Stimulated activated CD8-positive, alpha-beta memory T cell treated with anti-CD3 and anti-CD28 coated beads, Interleukin-7, amount 100 ng/mL, for 24 hours (primary cell): ENCODE measurements around the gene TMEM139.
"Not testable (repeated sequence)": the region's sequence is repeated elsewhere in the genome, so short reads cannot be mapped to it uniquely, and the experiment has no call there.

Source experiments
- DNase-seq: peaks from one replicate; pipeline ENCODE4 v3.0.0-alpha.2; 2020; ENCODE audit warnings: low read depth

Gene TMEM139

DNA sequence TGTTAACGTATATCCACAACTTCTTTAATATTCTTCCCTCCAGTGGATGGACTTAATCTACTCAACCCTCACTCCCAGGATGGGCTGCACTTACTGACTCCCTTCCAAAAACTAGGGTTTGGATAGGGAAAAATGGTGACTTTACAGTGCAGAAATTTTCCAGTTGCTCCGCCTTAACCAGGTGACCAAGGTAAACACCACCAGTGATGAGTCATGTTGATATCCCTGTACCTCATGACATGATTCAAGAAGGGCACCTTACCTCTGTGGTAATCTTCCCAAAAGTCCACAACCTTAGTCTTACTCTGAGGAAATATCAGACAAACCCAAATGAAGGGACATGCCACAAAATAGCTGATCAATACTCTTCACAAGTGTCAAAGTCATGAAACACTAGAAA, 25.0 kb upstream of the TMEM139 start:
- no peak for DNase-seq

DNA sequence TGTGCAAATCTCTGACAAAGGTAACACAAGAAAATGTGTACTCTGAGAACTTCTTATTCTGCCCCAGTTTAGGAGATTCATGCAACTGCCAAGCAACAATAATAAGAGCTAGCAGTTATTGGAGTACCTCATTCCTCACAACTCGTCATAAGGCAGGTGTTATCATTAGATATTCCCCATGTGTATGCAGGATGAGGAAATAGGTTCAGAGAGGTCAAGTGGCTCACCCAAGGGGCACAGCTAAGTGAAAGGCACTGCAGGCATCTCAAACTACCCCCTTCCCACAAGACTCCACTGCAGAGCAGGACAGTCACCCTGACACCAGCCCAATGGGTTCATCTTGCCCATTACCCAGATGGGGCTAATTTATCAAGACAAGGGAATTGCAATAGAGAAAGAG, 22.9 kb upstream of the TMEM139 start:
- no peak for DNase-seq

- peak; percentile 68 for DNase-seq
Measured at GRCh38 chr7:143263266-143264195, 21.2 kb upstream of the TMEM139 start, which contains the start of gene GSTK1. Gene GSTK1, plus strand, starts transcription at chr7:143263441. Its CDS starts 73 bp downstream, at chr7:143263514.

- not testable (repeated sequence) for DNase-seq
Measured at GRCh38 chr7:143264196-143264568, 20.6 kb upstream of the TMEM139 start.

- DNase-seq, result no peak
Measured at GRCh38 chr7:143265017-143265693, 19.6 kb upstream of the TMEM139 start.

DNA sequence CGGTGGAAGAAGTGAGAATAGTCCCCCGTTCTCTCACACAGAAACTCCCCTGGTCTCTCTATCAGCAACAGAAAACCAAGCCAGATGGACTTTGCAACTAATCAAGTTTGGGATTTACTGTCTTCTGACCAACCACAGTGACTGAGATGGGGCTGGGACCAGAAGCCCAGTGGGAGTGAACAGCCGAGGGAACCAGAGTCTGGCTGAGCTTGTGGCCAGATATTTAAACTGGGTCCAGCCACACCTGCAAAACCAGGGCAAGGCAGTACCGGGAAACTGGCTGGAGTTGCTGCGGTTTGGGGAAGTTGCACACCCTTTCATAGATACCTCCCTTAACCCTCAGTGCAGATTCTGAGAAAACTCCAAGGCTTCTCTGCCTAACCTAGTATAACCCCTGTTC, 15.5 kb upstream of the TMEM139 start:
- no peak for DNase-seq

DNA sequence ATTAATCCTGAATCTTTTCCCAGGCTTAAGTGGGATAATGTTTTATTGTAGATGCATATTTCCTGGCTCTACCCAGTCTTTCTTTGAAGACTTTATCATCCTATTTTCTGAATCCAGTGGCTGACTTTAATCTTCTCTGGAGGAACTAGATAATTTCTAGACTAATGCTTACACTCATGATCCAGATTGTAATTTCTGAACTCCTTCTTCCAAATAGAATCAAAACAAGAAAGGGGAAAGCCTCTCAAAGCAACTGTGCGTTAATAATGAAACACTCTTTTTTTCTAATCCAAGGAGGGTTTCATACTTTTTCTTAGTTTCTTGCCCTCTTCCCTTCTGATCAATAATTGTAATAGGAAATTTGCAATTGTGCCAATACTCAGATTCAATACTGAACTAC, 13.5 kb upstream of the TMEM139 start:
- no peak for DNase-seq

GRCh38 chr7:143272871-143273270, 11.9 kb upstream of the TMEM139 start:
- no peak for DNase-seq

DNA sequence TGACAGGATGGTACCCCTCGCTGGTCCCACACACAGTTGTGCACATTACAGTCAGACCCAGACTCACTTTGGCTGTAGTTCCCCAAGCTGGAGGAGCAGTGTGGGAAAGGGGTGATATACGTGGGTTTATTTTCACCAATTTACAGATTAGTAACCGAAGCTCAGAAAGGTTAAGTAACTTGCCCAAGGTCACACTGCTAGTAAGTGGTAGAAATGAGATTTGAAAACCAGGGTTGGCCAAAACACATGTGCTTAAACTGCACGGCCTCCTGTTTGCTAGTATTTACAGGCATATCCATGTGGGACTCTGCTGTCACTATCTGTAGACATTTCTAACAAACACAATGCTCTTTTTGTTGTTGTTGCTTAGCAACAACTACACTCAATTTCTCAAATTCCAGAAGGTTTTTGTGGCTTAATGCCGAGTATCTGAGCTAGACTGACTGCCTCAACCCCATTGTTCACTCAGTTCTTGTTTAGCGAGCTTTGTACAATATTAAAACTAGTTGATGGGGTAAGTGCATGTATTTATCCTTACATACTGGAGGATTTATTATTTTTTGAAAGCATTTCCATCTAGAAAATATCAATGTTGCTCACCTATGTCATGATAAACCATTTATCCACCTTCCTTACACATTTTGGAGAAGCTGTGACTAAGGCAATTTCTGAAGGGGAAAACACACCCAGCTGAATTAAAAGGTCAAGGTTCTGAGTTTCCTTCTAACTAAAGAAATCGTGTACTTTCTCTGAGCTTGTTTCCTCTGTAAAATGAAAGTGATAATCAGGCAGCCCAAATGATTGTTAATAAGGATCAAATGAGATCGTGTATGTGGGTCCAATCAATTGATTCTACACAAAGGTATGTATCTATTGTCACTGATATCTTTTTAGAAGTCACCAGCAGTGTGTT, 5.3 kb upstream of the TMEM139 start:
- DNase-seq, result no peak

DNA sequence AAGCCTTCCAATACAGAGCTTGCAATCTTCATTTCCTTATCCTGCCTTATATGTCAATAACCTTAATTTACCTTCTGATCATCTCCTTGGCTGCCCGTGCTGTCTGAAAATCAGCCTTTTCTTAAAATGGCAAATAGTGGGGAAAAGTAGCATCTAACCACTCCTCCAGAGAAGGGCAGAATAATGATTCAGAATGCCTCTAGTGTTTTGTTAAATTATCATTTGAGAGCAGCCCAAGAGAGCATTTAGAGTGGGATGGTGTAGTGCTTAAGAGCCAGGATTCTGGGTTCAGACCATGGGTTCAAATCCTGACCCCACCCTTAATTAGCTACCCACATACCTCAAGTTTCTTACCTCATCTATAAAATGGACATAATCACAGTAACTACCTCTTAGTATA, 4.6 kb upstream of the TMEM139 start:
- no peak for DNase-seq

DNA sequence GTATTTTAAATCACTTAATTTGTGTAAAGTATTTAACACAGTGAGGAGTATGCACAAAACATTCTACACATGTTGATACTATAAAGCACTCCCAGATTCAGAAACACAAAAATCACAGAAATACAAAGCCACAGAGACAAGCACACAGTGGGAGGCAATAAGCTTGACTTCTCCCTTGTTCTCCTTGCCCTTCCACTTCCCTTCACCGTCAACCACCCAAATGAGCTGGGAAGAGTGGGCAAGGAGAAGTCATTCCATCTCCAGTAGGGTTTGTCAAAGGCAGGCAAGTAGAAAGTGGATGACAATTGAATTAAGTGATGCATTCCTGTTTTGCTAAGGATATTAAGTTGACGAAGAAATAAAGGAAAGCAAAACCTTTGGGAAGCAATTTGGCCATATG, 4.2 kb upstream of the TMEM139 start:
- no peak for DNase-seq

DNA sequence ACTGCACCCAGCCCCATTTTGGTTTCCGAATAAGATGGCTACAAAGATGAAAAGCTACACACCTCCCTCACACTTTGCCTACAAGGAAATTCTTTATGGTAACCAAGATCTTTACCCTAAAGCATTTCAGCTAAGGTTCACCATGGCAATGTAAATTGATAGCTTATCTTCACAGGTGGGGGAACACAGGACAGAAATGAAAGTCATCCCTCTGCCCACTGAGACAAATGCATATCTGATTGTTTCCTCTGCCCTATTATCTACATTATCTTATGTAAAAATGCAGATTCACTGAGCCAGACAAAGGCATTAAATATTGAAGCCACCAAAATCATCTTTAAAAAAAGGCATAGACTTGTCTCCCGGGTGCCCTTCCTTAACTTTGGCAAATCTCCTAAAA, 3.2 kb upstream of the TMEM139 start:
- DNase-seq, result no peak

GRCh38 chr7:143282124-143282523, 2.6 kb upstream of the TMEM139 start:
- DNase-seq, result no peak

DNA sequence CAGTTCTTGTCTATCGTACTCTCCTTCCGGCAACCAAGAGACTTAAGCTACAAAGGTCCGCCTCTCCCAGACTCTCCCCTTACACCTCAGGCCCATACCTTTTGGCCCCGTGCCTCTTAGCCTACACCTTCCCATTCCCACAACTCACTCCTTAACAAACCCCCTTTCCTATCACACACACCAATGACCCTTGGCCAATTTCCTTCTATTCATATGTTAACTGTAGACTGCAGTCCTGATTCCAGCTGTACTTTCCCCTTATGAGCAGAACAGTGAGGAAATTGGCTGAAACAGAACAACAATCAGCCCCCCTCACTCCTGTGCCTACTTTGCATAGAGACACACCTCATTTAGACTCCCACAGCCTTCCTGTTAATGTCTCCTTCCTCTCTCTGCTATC, 1.4 kb upstream of the TMEM139 start:
- no peak for DNase-seq

- no peak for DNase-seq
Measured at GRCh38 chr7:143285470-143285778, 666 bp downstream of the TMEM139 start.

- no peak for DNase-seq
Measured at GRCh38 chr7:143285806-143286521, 1.2 kb downstream of the TMEM139 start.

DNA sequence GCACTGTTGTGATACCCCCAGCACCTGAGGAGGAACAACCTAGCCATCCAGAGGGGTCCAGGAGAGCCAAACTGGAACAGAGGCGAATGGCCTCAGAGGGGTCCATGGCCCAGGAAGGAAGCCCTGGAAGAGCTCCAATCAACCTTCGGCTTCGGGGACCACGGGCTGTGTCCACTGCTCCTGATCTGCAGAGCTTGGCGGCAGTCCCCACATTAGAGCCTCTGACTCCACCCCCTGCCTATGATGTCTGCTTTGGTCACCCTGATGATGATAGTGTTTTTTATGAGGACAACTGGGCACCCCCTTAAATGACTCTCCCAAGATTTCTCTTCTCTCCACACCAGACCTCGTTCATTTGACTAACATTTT, 1.7 kb downstream of the TMEM139 start:
- DNase-seq, result no peak

DNA sequence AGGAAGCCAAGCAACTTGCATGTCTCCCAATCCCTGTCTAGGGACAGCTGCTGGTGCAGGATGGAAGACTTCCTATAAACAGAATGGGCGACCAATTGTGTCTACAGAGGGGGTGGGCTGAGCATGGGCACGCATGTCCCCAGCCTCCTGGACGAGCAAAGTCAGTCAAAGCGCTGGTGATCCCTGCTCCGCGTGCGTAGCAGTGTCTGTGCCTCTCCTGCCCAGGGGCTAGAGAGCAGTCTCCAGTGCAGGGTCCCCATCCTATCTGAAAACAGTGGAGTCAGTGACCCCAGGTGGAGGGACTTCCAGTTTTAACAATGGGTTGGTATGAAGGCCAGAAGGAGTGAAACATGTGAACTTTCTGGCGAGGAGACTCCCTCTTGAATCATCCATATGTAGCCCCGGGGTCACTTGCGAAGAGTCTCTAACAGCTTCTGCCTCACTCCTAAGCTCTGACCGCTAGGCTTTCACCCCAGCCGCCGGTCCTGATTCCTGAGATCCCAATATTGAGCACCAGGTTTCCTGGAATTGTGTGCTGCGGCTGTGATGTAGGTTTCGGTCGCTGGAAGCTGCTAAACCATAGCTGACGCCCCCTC, 2.7 kb downstream of the TMEM139 start:
- no peak for DNase-seq

DNA sequence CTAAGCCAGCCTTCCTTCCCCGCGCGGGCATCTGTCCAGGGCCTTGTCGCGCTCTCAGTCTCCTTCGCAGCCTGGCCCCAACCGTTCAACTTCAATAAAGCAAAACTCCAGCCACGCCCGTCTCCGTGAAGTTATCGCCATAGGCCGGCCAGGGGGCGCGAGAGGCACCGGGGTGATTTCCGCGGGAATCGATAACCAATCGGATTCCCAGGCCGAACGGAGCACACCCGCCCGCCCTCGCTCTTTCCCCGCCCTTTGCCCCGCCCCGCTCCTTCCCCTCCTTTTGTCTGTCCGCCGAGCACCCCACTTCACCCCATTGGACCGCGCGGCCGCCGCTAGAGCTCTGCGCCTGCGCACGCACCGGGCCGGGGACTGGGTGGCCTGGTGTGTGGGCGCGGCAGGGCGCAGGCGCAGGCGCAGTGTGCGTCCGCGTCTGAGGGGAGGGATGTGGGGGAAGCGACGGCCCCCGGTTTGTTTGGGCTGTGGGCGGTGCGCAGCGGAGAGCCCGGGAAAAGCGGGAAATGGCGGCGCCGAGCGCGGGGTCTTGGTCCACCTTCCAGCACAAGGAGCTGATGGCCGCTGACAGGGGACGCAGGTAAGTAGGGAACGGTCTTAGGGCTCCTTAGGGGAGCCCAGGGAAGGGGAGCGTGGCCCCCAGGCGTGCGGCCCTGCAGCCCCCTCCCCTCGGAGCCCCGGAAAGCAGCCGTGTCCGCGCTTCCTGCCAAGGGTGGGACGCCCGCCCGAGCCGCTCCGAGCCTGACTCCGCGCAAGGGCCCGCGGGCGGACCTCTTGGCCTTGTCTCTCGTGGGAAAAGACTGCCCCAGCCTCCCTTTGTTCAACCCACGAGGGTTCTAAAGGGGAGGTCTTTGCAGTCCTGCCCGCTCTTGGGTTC, 3.4 kb downstream of the TMEM139 start, which contains the start of gene CASP2:
TSS of gene CASP2 (plus strand) at position 417 of the 892 bp plus-strand sequence. CDS start at position 522, 105 bp downstream.
- DNase-seq, result peak; percentile 95

DNA sequence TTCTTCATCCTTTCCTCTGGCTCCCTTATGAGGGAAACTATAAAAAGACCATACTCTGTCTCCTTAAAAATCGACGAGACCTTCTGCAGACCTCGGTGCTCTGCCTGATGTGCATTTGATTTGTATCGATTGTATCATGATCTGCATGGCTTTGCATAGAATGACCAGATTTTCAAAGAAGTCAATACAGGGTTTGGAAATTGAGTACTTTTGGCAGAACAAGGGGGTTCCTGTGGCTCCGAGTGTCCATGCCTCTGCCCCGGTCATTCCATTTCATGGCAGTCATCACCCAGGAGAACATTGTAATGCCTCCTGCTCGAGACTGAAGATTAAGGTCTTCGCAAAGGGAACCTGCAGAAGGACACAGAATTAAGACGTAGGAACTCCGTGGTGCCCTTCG, 4.1 kb downstream of the TMEM139 start:
- no peak for DNase-seq
